Endothelial cell of umbilical vein (primary cell): ENCODE data around the gene SCP2. TPM values are rescaled to one million over a fixed set of nuclear protein-coding genes. Genes with fewer than 3 reads are reported as not detected.

Experiments used
- BruUV-seq: library from RNA; stranded (reverse); fragments of 400-500 nt; replicated peaks from 2 replicates; lab custom pipeline; 2021; lab: Mats Ljungman, UMichigan
- CTCF ChIA-PET: fragments of 300-600, 350-600 bp; sonication (Branson Sonifier 250); formaldehyde crosslinking; loops from one replicate; lab custom pipeline; 2021; ENCODE audit warnings: antibody characterized with exemption, inconsistent platforms; lab: Charles Lee
- POLR2A ChIA-PET: fragments of 300-600, 350-600 bp; sonication (Branson Sonifier 250); formaldehyde crosslinking; loops from one replicate; lab custom pipeline; 2021; ENCODE audit warnings: antibody characterized with exemption, inconsistent platforms; lab: Charles Lee
- DNase-seq: peaks from one replicate; pipeline ENCODE4 v3.0.0-alpha.2; 2011; ENCODE audit warnings: low read depth, low spot score
- FAIRE-seq: peaks from 2 replicates; lab custom pipeline; 2011; peaks lifted over from hg19 to GRCh38; lab: Jason Lieb, UNC
- H2AFZ ChIP-seq: 2 replicates; pipeline ENCODE4 v1.6.0; 2012; ENCODE audit warnings: low read depth, low read length, control low read depth, inconsistent platforms
- H3K27ac ChIP-seq: 2 replicates; pipeline ENCODE4 v1.5.1; 2011; ENCODE audit warnings: low read depth, mild to moderate bottlenecking, control low read depth, low read length, moderate library complexity; ENCODE audit not compliant: insufficient read depth
- H3K27me3 ChIP-seq, 2 experiments: 2 replicates each; pipeline versions ENCODE4 v1.6.0 to v1.6.1; 2011; ENCODE audit warnings: low read length in 2 of 2, mixed read lengths in 1 of 2; ENCODE audit not compliant: control insufficient read depth in 2 of 2, insufficient read depth in 2 of 2
- H3K36me3 ChIP-seq, 2 experiments: 2 replicates in 1 of 2; 3 replicates in 1 of 2; pipeline ENCODE4 v1.5.1; 2011; ENCODE audit warnings: low read length in 2 of 2, mild to moderate bottlenecking in 1 of 2, moderate library complexity in 1 of 2; ENCODE audit not compliant: control insufficient read depth in 2 of 2, insufficient read depth in 2 of 2; ENCODE audit errors: extremely low read depth in 1 of 2
- H3K4me1 ChIP-seq: 3 replicates; pipeline ENCODE4 v1.5.1; 2011; ENCODE audit warnings: mild to moderate bottlenecking, low read length; ENCODE audit not compliant: control insufficient read depth, insufficient read depth; ENCODE audit errors: extremely low read depth
- H3K4me2 ChIP-seq: 2 replicates; pipeline ENCODE4 v1.6.1; 2011; ENCODE audit warnings: low read length, control low read depth, mixed read lengths; ENCODE audit not compliant: insufficient read depth
- H3K4me3 ChIP-seq, 3 experiments: fragments of 200-600 bp in 1 of 3; sonication (generic), shearing (Covaris generic) in 1 of 3; replicated peaks in 1 of 3; 2 replicates each; pipeline ENCODE4 v1.5.1; 2011 to 2016; ENCODE audit warnings: control low read depth in 3 of 3, low read length in 3 of 3, mild to moderate bottlenecking in 2 of 3, inconsistent platforms in 1 of 3, low read depth in 1 of 3, moderate library complexity in 1 of 3; ENCODE audit not compliant: insufficient read depth in 1 of 3
- H3K79me2 ChIP-seq: 2 replicates; pipeline ENCODE4 v1.6.0; 2012; ENCODE audit warnings: low read length, inconsistent platforms; ENCODE audit not compliant: control insufficient read depth, insufficient read depth
- H3K9ac ChIP-seq: replicated peaks from 2 replicates; pipeline ENCODE3; 2011; ENCODE audit warnings: low read length, control low read depth; ENCODE audit not compliant: insufficient read depth; ENCODE audit errors: extremely low read depth
- H3K9me1 ChIP-seq: replicated peaks from 3 replicates; pipeline ENCODE4 v1.6.0; 2011; ENCODE audit warnings: mild to moderate bottlenecking, low read length; ENCODE audit not compliant: control insufficient read depth, insufficient read depth; ENCODE audit errors: extremely low read depth
- H3K9me3 ChIP-seq: replicated peaks from 2 replicates; pipeline ENCODE4 v1.5.1; 2012; ENCODE audit warnings: low read length, inconsistent platforms; ENCODE audit not compliant: control insufficient read depth, insufficient read depth
- H4K20me1 ChIP-seq: replicated peaks from 2 replicates; pipeline ENCODE3; 2011; ENCODE audit warnings: mild to moderate bottlenecking, low read length; ENCODE audit not compliant: control insufficient read depth, insufficient read depth; ENCODE audit errors: extremely low read depth
- EZH2 ChIP-seq: IDR thresholded peaks from 2 replicates; pipeline ENCODE4 v1.6.1; 2012; ENCODE audit warnings: borderline replicate concordance, low read depth, mild to moderate bottlenecking, moderate library complexity, low read length, inconsistent platforms; ENCODE audit not compliant: severe bottlenecking
- FOS ChIP-seq: IDR thresholded peaks from 2 replicates; pipeline ENCODE4 v1.6.1; 2011; ENCODE audit warnings: mild to moderate bottlenecking, low read length, moderate library complexity, borderline replicate concordance; ENCODE audit not compliant: insufficient read depth
- GATA2 ChIP-seq: IDR thresholded peaks from 2 replicates; pipeline ENCODE4 v1.7.0; 2011; ENCODE audit warnings: low read depth, mild to moderate bottlenecking, moderate library complexity, mixed read lengths, low read length; ENCODE audit not compliant: insufficient read length, insufficient read depth
- JUN ChIP-seq: IDR thresholded peaks from 2 replicates; pipeline ENCODE4 v1.6.1; 2011; ENCODE audit warnings: borderline replicate concordance, low read depth; ENCODE audit not compliant: insufficient read length, insufficient read depth
- MYC ChIP-seq: IDR thresholded peaks from one replicate; pipeline ENCODE4 v1.6.1; 2011; ENCODE audit warnings: mild to moderate bottlenecking, low read depth, low read length
- POLR2A ChIP-seq: IDR thresholded peaks from 2 replicates; pipeline ENCODE4 v1.6.1; 2012; ENCODE audit warnings: low read depth, mild to moderate bottlenecking, control low read depth, low read length
- POLR2AphosphoS5 ChIP-seq: IDR thresholded peaks from 2 replicates; pipeline ENCODE4 v1.6.1; 2012; ENCODE audit warnings: low read depth, mild to moderate bottlenecking, control low read depth, low read length, moderate library complexity; ENCODE audit not compliant: insufficient read depth
- dilution Hi-C: fragments of 300-500 bp; cut with MboI; formaldehyde crosslinking; loops from one replicate; pipeline ENCODE4 v1.15.0; 2019; ENCODE audit warnings: low sequenced_read_pairs; ENCODE audit not compliant: extremely low pct_ligation_motif_present
- intact Hi-C: fragments of 100-400 bp; cut with micrococcal nuclease; formaldehyde crosslinking; loops from one replicate; pipeline ENCODE4 v1.10.0; 2022
- polyA plus RNA-seq, 4 experiments: library from polyadenylated mRNA; depleted of rRNA in 3 of 4; stranded (reverse) in 3 of 4; unstranded in 1 of 4; fragments of >200 nt; gene quantifications; 2 replicates each; pipeline versions ENCODE4 v1.2.1 to v1.2.3, GENCODE V29; 2011 to 2012; ENCODE audit warnings: missing spikeins in 1 of 4
- total RNA-seq: library from RNA; stranded (reverse); gene quantifications from 2 replicates; pipeline ENCODE4 v1.2.3, GENCODE V29; 2021
- TF ChIP-seq, protein P1 (sequence below): IDR thresholded peaks from 2 replicates; pipeline ENCODE4 v1.6.1; 2011; ENCODE audit not compliant: insufficient read depth, insufficient read length
- TF ChIP-seq, protein P2 (sequence below), 2 donors: IDR thresholded peaks; 1 replicate in 1 of 2; 2 replicates in 1 of 2; pipeline ENCODE4 v1.5.1; 2011; ENCODE audit warnings: low read length in 2 of 2, mild to moderate bottlenecking in 2 of 2, moderate library complexity in 2 of 2, control low read depth in 1 of 2, inconsistent platforms in 1 of 2, low read depth in 1 of 2; ENCODE audit not compliant: insufficient read depth in 1 of 2; ENCODE audit errors: extremely low read depth in 1 of 2

SCP2 gene
- total and polyA plus RNA-seq, 2 donors (not counting 3 experiments of a cell fraction or from before 2014, with no cell fraction given), result 42.4 to 92.7 TPM

DNA sequence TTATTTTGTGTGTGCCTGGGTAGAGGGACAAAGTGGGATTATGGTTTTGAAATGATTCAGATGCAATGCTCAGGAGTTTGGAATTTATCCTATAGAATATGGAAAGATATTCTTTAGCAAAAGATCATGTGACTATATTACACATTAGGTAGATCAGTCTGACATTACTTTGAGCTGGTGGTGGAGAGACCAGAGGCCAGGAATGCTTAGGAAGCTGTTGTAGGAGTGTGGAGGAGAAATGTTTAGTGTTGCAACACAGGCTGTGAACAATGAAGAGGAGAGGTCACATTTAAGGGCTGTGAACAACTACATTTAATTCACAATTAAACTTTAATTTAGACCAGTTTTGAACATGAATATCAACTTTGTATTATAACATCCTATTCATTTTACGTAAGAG is 89.6 kb downstream of the SCP2 start:
- no TSS peak for BruUV-seq
- FAIRE-seq, result no peak
- TF ChIP-seq, protein P1, sequence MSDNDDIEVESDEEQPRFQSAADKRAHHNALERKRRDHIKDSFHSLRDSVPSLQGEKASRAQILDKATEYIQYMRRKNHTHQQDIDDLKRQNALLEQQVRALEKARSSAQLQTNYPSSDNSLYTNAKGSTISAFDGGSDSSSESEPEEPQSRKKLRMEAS, result no peak
- TF ChIP-seq FOS (no peak), POLR2A (no peak), POLR2AphosphoS5 (no peak), JUN (no peak), GATA2 (no peak), MYC (no peak), EZH2 (no peak)
- TF ChIP-seq, protein P2, sequence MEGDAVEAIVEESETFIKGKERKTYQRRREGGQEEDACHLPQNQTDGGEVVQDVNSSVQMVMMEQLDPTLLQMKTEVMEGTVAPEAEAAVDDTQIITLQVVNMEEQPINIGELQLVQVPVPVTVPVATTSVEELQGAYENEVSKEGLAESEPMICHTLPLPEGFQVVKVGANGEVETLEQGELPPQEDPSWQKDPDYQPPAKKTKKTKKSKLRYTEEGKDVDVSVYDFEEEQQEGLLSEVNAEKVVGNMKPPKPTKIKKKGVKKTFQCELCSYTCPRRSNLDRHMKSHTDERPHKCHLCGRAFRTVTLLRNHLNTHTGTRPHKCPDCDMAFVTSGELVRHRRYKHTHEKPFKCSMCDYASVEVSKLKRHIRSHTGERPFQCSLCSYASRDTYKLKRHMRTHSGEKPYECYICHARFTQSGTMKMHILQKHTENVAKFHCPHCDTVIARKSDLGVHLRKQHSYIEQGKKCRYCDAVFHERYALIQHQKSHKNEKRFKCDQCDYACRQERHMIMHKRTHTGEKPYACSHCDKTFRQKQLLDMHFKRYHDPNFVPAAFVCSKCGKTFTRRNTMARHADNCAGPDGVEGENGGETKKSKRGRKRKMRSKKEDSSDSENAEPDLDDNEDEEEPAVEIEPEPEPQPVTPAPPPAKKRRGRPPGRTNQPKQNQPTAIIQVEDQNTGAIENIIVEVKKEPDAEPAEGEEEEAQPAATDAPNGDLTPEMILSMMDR (IDR thresholded peaks at IDR 0.05; ENCODE audit: extremely low read depth in 1 of 2, insufficient read depth in 1 of 2, low read depth in 1 of 2, low read length in 2 of 2), result no peak

More for the DNA sequence above, 89.6 kb downstream of the SCP2 start:
- intact Hi-C loops (no loop called here), dilution Hi-C loops (no loop called here)
- CTCF ChIA-PET, result no interaction called here
- Histone ChIP-seq H3K9ac (no peak overlapping the region), H3K4me2 (no peak overlapping the region), H3K9me1 (no peaks in the 10 kb centered on the region), H3K4me3 (no peak overlapping the region), H3K36me3 (no peaks in the 10 kb centered on the region), H3K9me3 (no peaks in the 10 kb centered on the region), H3K4me1 (peaks cover 7% of the 10 kb centered on the region), H3K27me3 (no peaks in the 10 kb centered on the region), H3K27ac (no peak overlapping the region), H2AFZ (no peak overlapping the region), H4K20me1 (no peaks in the 10 kb centered on the region), H3K79me2 (peaks cover 20% of the 10 kb centered on the region)
- POLR2A ChIA-PET, result no interaction called here
- no peak for DNase-seq
